K562 (cell line): ENCODE results near the gene PBX2. TPM values are rescaled to one million over a fixed set of nuclear protein-coding genes. Genes with fewer than 3 reads are reported as not detected.

ENCODE experiments used
- CEBPB ChIP-seq: fragments of 450-650 bp; IDR thresholded peaks from 2 replicates; pipeline ENCODE4 v1.6.1; 2016; ENCODE audit warnings: missing genetic modification characterization, missing compliant biosample characterization
- CEBPG ChIP-seq, 3 experiments: fragments of 200-800 bp in 1 of 3; sonication (Bioruptor generic) in 1 of 3; sonication (generic) in 1 of 3; formaldehyde crosslinking in 1 of 3; IDR thresholded peaks in 2 of 3; conservative IDR thresholded peaks in 1 of 3; 2 replicates each; pipeline versions ENCODE4 v1.6.1 to v1.8.0; 2016 to 2022; ENCODE audit warnings: missing compliant biosample characterization in 2 of 3, missing genetic modification characterization in 2 of 3, mild to moderate bottlenecking in 1 of 3, missing genetic modification reagents in 1 of 3
- CTBP1 ChIP-seq: fragments of 450-650 bp; IDR thresholded peaks from 2 replicates; pipeline ENCODE4 v1.6.1; 2016; ENCODE audit warnings: borderline replicate concordance
- GATA2 ChIP-seq: sonication (generic); formaldehyde crosslinking; IDR thresholded peaks from 2 replicates; pipeline ENCODE4 v1.4.0; 2020; ENCODE audit warnings: mild to moderate bottlenecking, missing genetic modification reagents
- NR2C1 ChIP-seq, 2 experiments: fragments of 450-650 bp; IDR thresholded peaks; 2 replicates each; pipeline ENCODE4 v1.6.1; 2017; ENCODE audit warnings: mild to moderate bottlenecking in 2 of 2, antibody characterized with exemption in 1 of 2, inconsistent platforms in 1 of 2, missing compliant biosample characterization in 1 of 2, missing genetic modification characterization in 1 of 2
- NR2C2 ChIP-seq, 2 experiments: fragments of 200-800 bp in 1 of 2; sonication (Bioruptor generic) in 1 of 2; sonication (generic) in 1 of 2; formaldehyde crosslinking in 1 of 2; IDR thresholded peaks; 2 replicates each; pipeline versions ENCODE4 v1.6.1 to v1.8.0; 2016 to 2022; ENCODE audit warnings: mild to moderate bottlenecking in 1 of 2, missing compliant biosample characterization in 1 of 2, missing genetic modification characterization in 1 of 2, missing genetic modification reagents in 1 of 2
- PTTG1 ChIP-seq: fragments of 450-650 bp; IDR thresholded peaks from 2 replicates; pipeline ENCODE4 v1.6.1; 2016; ENCODE audit warnings: low read depth, mild to moderate bottlenecking, missing genetic modification characterization, missing compliant biosample characterization
- RBM39 ChIP-seq: fragments of 200-400 bp; formaldehyde crosslinking; optimal IDR thresholded peaks from 2 replicates; pipeline ENCODE3; 2018; ENCODE audit warnings: low read depth, low read length
- TBP ChIP-seq: optimal IDR thresholded peaks from 2 replicates; pipeline ENCODE3; 2011; ENCODE audit warnings: low read depth, low read length, improper control_type of control experiment
- TRIM24 ChIP-seq, 2 experiments: fragments of 450-650 bp; IDR thresholded peaks; 2 replicates each; pipeline ENCODE4 v1.6.1; 2016
- ZNF57 ChIP-seq: fragments of 450-650 bp; formaldehyde crosslinking; IDR thresholded peaks from 2 replicates; pipeline ENCODE4 v1.4.0; 2020; ENCODE audit warnings: mild to moderate bottlenecking, moderate library complexity
- ZNF586 ChIP-seq: fragments of 450-650 bp; formaldehyde crosslinking; conservative IDR thresholded peaks from 2 replicates; pipeline ENCODE4 v1.4.0; 2020; ENCODE audit warnings: mild to moderate bottlenecking, moderate library complexity
- ZNF707 ChIP-seq: fragments of 250-450 bp; sonication (Bioruptor Pico); conservative IDR thresholded peaks from 2 replicates; pipeline ENCODE4 v1.8.0; 2022; ENCODE audit warnings: inconsistent platforms, mild to moderate bottlenecking, moderate library complexity
- polyA plus RNA-seq, 8 experiments: library from polyadenylated mRNA; depleted of rRNA in 4 of 8; stranded (reverse) in 5 of 8; unstranded in 3 of 8; fragments of >200 nt; fragmentation: Nextera tagmentation in 2 of 8; fragmentation: Illumina TruSeq in 1 of 8; extraction: Ambion mirVana in 2 of 8; extraction: Trizol in 1 of 8; gene quantifications; 2 replicates each; pipeline versions ENCODE4 v1.2.1 to v1.2.3, GENCODE V29; 2011 to 2014; ENCODE audit warnings: inconsistent platforms in 1 of 8, missing spikeins in 1 of 8
- total RNA-seq, 7 experiments: library from RNA; depleted of rRNA in 6 of 7; stranded (reverse); fragments of >200 nt in 6 of 7; fragmentation: Illumina TruSeq in 2 of 7; extraction: Trizol in 2 of 7; gene quantifications; 2 replicates each; pipeline versions ENCODE4 v1.2.1 to v1.2.3, GENCODE V29; 2011 to 2021; ENCODE audit warnings: low replicate concordance in 1 of 7
- TF ChIP-seq, protein P1 (sequence below): fragments of 250-450 bp; sonication (Bioruptor Pico); IDR thresholded peaks from 2 replicates; pipeline ENCODE4 v1.4.0; 2020
- TF ChIP-seq, protein P2 (sequence below), 2 experiments: fragments of 450-650 bp in 1 of 2; sonication (generic) in 1 of 2; formaldehyde crosslinking in 1 of 2; IDR thresholded peaks in 1 of 2; conservative IDR thresholded peaks in 1 of 2; 2 replicates each; pipeline versions ENCODE4 v1.6.1 to v1.8.1; 2016 to 2023; ENCODE audit warnings: mild to moderate bottlenecking in 2 of 2, moderate library complexity in 2 of 2, inconsistent platforms in 1 of 2, missing genetic modification reagents in 1 of 2

Gene PBX2
- total and polyA plus RNA-seq, 9 of the 15 experiments (the other 6 are each of a cell fraction or from before 2014, with no cell fraction given), result 1.9 to 134 (median 62.5) TPM

DNA sequence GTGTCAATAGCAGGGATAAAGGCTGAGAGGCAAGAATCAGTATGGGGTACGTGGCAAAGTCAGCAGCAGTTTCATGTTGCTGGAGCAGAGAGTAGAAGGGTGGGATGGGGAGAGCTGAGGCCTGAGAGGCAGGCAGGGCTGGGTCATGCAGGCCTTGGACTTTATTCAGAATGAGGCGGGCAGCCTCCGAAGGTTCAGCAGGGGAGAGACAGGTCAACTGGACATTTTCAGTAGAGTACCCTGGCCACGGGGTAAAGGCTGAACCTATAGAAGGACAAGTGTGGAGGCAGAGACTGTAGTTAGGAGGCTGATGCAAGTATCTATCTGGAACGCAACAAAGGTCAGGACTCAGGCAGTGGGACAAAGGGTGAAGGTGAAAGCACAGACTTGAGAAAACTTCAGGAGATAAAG lies 20.2 kb upstream of the PBX2 start (continued):
- TF ChIP-seq, protein P1, sequence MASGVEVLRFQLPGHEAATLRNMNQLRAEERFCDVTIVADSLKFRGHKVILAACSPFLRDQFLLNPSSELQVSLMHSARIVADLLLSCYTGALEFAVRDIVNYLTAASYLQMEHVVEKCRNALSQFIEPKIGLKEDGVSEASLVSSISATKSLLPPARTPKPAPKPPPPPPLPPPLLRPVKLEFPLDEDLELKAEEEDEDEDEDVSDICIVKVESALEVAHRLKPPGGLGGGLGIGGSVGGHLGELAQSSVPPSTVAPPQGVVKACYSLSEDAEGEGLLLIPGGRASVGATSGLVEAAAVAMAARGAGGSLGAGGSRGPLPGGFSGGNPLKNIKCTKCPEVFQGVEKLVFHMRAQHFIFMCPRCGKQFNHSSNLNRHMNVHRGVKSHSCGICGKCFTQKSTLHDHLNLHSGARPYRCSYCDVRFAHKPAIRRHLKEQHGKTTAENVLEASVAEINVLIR (CRISPR knock-in tag), result no peak
- TF ChIP-seq RBM39 (no peak), TRIM24 (IDR thresholded peaks at IDR 0.05) (peak; percentile 63 to 66; a peak in 2 of 4 replicates), NR2C1 (IDR thresholded peaks at IDR 0.05) (peak; percentile 70; the same call in 1 of the 2 replicates), NR2C1 (tag; IDR thresholded peaks at IDR 0.05) (peak; percentile 90), CEBPG (CRISPR knock-in tag; IDR thresholded peaks at IDR 0.05) (peak; percentile 72), CEBPG (tag; conservative IDR thresholded peaks at IDR 0.05 in 1 of 2, IDR thresholded peaks at IDR 0.05 in 1 of 2) (peak in 1 of 2 experiments; percentile 62; a peak in 2 of 4 replicates), ZNF586 (no peak), ZNF707 (CRISPR knock-in tag) (no peak), CTBP1 (peak; percentile 44), NR2C2 (CRISPR knock-in tag; IDR thresholded peaks at IDR 0.05) (no peak), NR2C2 (tag; IDR thresholded peaks at IDR 0.05) (peak; percentile 70), TBP (no peak), CEBPB (tag) (no peak), PTTG1 (tag) (no peak), ZNF57 (no peak), GATA2 (CRISPR knock-in tag) (no peak)
- TF ChIP-seq, protein P2, sequence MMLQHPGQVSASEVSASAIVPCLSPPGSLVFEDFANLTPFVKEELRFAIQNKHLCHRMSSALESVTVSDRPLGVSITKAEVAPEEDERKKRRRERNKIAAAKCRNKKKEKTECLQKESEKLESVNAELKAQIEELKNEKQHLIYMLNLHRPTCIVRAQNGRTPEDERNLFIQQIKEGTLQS (IDR thresholded peaks at IDR 0.05), result peak; percentile 22; the same call in 1 of the 2 replicates
- TF ChIP-seq, protein P2 (CRISPR knock-in tag; conservative IDR thresholded peaks at IDR 0.05), result no peak
